ENCODE measurements around the gene MAP3K7CL.

Gene MAP3K7CL

DNA sequence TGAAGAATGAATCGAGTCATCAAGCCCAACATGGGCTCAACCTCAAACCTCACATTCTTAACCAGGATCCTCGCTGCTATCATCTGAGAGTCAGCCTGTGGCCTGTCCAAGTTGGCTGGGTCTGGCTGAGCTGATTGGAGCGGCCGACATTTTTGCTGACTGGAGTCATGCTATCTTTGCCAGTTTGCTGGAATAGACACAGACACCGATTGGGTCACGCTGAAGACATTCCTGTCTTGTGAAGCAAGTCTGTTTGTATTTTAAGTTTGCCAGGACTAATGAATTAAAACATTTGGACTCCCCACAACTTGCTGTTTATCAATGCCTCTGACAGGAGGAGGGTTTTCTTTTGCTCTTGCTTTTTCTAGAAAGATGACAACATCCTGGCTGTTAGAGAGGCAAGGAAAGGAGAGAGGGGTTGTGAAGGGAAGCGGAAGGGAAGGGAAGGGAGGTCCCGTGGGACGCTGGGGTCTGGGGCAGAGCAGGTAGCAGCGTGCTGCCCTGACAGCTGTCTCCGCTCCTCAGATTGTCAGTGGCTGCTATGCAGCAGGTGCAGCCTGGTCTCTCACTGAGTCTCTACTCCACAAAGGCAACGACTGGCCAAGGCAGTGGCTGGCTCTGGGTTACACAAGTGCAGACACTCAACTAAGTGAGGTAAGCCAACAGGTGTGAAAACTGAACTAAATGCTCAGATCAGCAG, at the start of gene MAP3K7CL:
Gene MAP3K7CL, plus strand, starts transcription at position 375 of the 700 bp plus-strand sequence. CDS start 2,701 bp downstream, outside the sequence.
- no peak for DNase-seq (ENCODE audit: low read depth)

DNA sequence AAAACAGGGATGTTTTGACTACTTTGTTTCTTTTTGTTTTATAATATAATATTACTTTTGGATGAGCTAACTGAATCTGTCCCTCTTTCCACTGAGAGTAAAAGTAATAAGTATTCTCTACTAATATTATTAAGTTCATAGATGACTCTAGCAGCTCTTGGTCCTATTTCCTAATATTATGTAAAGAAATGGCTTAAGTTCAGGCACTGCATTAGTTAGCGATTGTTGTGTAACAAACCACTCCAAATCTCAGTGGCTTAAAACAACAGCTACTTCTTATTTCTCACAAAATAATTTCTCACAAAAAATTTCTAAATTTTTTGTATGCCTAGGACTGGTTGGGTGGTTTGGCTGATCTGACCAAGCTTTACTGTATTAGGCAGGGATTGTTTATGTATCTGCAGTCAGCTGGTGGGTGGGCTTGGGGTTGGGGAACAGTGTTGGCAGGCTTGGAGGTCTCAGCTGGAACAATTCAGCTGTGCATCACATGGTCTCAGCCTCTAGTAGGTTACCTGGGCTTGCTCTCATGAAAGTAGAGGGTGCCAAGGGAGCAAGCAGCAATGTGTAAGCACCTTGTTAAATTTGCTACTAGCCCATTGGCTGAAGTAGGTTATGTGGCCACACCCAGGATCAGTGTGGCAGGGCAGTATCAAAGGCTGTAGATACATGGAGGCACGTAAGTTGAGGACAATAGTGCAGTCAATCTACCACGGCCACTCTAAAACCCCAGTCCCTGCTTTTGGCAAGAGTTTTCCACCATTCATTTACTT, 48.2 kb upstream of the MAP3K7CL start:
- DNase-seq (ENCODE audit: low read depth) = no peak

DNA sequence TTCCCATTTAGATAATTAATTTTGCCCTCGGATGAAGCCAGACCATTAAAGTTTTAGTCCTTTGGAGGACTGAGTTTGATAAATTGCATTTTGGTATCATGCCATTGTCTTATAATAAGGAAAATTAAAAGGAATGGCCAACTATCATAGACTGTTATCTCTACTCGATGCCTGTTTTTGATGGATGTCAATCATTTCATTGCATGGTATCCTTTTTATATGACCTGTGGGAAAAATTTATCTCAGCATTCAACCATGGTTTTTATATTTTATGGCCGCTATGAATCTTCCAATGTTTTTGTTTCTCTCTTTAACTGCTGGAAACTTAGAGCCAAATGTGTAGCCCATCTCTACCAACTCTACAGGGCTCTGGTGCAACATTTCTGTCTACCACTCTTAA, 47.1 kb upstream of the MAP3K7CL start:
- no peak for DNase-seq (ENCODE audit: low read depth)

DNA sequence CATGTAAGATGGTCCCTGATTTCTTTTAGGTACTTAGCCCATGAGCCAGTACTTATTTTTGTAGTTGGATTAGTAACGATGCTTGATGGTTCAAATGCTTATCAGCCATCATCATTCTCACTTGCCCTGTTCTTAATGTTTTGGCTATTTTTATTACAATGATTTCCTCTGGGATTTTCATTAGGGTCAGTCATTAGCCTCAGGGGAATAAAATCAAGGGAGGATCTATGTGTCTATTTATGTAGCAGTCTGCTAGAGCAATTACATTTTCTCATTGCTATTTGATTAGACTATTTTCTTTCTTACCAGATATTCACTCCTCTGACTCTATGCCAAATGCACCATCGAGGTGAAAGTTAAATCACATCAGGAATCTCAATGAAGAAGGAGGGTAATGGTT, 46.1 kb upstream of the MAP3K7CL start:
- no peak for DNase-seq (ENCODE audit: low read depth)

DNA sequence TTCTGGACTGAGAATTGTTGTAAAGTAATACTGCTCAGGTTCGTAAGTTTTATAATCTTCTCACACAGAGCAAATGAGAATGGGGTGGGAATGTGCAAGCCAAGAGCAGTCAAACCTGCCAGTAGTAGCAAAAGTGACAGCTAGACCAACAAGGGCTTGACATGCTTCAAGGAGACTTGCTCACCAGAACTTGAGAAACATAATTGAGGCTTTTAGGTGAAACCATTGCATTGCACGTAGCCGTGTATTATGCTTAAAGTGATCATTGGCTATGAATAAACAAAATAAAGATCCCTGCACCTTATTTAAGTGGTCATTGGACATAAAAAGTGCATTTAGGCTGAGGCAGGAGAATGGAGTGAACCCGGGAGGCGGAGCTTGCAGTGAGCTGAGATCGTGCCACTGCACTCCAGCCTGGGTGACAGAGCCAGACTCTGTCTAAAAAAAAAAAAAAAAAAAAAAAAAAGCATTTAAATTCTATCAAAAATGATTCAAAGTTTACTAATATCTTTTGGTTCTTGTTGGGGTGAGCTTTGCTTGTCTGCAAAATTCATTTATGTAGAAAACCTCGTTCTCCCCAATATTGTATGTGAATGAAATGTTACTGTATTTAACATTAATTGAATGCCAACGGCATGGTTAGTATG, 45.2 kb upstream of the MAP3K7CL start:
- DNase-seq (ENCODE audit: low read depth) = no peak

- DNase-seq (ENCODE audit: low read depth) = no peak
These were observed 39.4 kb upstream of the MAP3K7CL start for GRCh38 chr21:29091033-29091432.

GRCh38 chr21:29092102-29092959, 38.1 kb upstream of the MAP3K7CL start:
- no peak for DNase-seq (ENCODE audit: low read depth)

- DNase-seq (ENCODE audit: low read depth) = no peak
These were observed 34.0 kb upstream of the MAP3K7CL start for GRCh38 chr21:29096218-29097015.

DNA sequence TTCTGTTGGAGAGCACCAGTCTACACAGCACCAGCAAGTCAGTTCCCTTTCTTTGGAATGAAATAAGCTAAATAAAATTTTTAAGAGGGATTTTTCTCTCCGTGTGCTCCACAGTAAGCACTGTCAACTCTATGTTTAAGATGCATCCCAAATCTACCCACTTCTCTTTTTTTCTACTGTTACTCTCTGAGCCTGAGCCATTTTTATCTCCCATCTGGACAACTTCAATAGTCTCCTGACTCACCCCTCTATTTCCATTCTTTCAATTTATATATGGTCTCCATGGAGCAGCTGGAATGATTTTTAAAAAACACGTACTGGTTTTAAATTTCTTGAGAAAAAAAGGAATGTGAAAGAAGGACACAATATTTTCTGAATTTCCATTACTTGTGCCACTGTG, 32.3 kb upstream of the MAP3K7CL start:
- no peak for DNase-seq (ENCODE audit: low read depth)

- DNase-seq (ENCODE audit: low read depth) = no peak
These were observed 27.6 kb upstream of the MAP3K7CL start for GRCh38 chr21:29102791-29103257.

DNA sequence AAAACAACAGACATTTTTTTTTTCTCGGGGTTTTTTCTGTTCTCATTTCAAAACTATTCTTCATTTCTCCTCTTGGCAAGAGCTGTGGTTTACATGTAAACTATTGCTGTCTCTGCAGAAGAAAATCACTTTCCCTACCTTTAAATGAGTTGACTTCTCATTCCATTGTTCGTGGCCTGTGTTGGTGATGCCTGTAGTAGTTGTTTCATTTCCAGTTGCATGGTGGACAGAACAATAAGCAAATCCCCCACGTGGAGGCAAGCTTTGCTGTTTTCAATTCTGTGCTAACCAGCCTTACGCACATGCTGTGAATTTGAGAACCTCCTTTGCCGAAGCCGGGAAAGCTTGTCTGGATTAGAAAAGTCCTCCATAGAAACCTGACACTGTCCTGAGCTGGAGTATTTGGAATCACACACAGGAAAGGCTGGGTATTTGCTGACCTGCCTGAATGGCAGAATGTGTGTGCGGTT, 26.2 kb upstream of the MAP3K7CL start:
- no peak for DNase-seq (ENCODE audit: low read depth)

DNA sequence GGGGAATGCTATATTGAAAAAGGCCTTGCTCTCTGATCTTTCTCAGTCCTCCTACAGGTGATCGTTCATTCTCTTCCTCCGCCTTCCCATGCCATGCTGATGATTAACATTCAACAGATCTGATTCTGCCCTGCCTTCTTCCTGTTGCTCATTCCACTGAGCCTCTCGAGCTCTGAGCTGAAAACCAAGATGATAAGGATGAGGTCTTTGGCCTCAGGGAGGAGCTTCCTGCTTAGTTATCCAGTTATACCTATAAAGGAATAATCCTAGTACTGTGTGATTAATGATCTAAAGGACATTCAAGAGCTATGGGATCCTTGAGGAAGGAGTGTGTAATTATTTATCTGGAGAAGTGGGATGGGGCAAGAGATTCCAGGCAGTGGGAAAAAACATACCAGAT, 25.2 kb upstream of the MAP3K7CL start:
- no peak for DNase-seq (ENCODE audit: low read depth)

GRCh38 chr21:29114765-29115500, 15.5 kb upstream of the MAP3K7CL start:
- DNase-seq (ENCODE audit: low read depth) = no peak

GRCh38 chr21:29115899-29116298, 14.5 kb upstream of the MAP3K7CL start:
- DNase-seq (ENCODE audit: low read depth) = no peak

DNA sequence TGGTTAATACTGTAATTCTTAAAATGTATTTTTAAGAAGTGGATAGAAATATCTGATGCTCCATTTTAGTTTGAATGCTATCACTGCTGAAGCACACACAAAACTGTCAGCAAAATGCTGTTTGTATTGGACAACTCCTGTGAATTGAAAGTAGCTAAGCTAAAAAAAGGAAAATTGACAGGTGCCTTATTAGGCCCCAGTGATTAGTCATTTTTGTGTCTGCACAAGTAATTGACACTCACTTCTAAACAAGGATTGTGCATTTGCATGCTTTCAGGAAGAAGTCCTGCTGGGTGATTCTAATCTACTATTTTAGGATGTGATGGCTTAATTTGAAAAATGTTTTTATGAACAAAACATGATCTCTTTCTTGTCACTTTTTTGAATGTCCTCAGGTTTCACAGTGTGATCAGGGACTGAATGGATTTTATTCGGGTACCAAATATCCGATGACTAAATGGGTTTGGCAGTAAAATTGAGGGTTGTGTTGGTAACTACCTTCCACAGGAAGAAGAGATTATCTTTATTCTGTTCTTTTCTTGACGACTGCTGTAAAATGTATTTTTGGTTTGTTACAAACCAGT, 13.0 kb upstream of the MAP3K7CL start:
- no peak for DNase-seq (ENCODE audit: low read depth)

- no peak for DNase-seq (ENCODE audit: low read depth)
These were observed 8.7 kb upstream of the MAP3K7CL start for GRCh38 chr21:29121759-29122158.

- no peak for DNase-seq (ENCODE audit: low read depth)
These were observed 5.8 kb upstream of the MAP3K7CL start for GRCh38 chr21:29124645-29125044.

DNA sequence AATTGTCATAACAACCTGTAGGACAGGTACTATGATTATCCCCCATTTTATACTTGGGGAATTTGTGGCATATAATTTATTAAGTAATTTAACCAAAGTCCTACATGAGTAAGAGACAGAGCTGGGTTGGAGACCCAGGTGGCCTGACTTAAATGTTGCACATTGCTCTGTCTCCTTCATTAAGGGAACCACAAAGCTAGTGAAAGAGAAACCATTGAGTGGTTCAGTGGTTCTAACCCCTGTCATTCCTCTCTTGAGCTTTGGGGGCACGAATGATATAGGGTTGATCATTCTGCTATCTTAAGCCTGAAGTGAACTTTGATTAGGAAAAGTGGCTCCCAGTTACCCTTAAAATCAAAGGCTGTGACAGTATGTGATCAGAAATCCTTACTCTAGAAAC, 5.3 kb upstream of the MAP3K7CL start:
- DNase-seq (ENCODE audit: low read depth) = no peak

DNA sequence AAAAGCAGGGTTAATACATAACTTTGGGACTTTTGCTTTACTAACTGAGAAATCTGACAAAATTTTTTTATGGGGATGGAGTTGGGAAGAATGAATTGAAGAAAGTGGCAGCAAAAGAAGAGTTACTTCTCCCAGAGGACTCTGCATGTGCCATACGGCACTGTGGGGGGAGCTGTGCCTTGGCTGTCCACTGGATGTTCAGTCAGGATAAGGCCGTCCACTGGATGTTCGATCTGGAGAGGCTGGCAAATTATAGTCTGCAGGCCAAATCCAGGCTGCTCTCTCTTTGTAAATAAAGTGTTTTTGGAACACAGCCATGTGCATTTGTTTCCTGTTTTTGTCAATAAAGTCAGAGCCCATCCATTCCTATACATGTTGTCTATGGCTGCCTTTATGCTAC, 4.5 kb upstream of the MAP3K7CL start:
- DNase-seq (ENCODE audit: low read depth) = no peak

GRCh38 chr21:29133241-29133640, 2.8 kb downstream of the MAP3K7CL start:
- no peak for DNase-seq (ENCODE audit: low read depth)
